Peyer's patch (tissue), 4 donors: ENCODE data around the gene CHRNA5. TPM values are rescaled to one million over a fixed set of nuclear protein-coding genes. Genes with fewer than 3 reads are reported as not detected.

Experiments
- DNase-seq, 3 donors: peaks; one replicate each; pipeline ENCODE4 v3.0.0-alpha.2; 2017 to 2019
- H3K27ac ChIP-seq, 4 donors: fragments of 200-600 bp; sonication (generic); one replicate each; pipeline ENCODE4 v1.5.1; 2016 to 2019
- H3K27me3 ChIP-seq, 2 donors: fragments of 200-600 bp; sonication (generic); one replicate each; pipeline ENCODE4 v1.5.1; 2019
- H3K36me3 ChIP-seq, 3 donors: fragments of 200-600 bp; sonication (generic); one replicate each; pipeline ENCODE4 v1.5.1; 2016 to 2019
- H3K4me1 ChIP-seq, 4 donors: fragments of 200-600 bp; sonication (generic); one replicate each; pipeline ENCODE4 v1.5.1; 2016 to 2019
- H3K4me3 ChIP-seq, 4 donors: fragments of 200-600 bp; sonication (generic); 1 replicate in 3 of 4; 2 replicates in 1 of 4; pipeline ENCODE4 v1.5.1; 2016 to 2019; ENCODE audit warnings: mild to moderate bottlenecking in 1 of 4
- H3K9me3 ChIP-seq, 4 donors: fragments of 200-600 bp; sonication (generic); one replicate each; pipeline ENCODE4 v1.5.1; 2016 to 2019; ENCODE audit warnings: mild to moderate bottlenecking in 1 of 4
- POLR2A ChIP-seq, 2 donors: fragments of 450-650 bp; IDR thresholded peaks; one replicate each; pipeline ENCODE4 v1.5.1; 2017; ENCODE audit warnings: antibody characterized with exemption in 2 of 2, mild to moderate bottlenecking in 2 of 2, moderate library complexity in 2 of 2
- total RNA-seq, 4 donors: library from RNA; depleted of rRNA; stranded (reverse); fragments of >200 nt; gene quantifications; one replicate each; pipeline ENCODE4 v1.1.0, GENCODE V29; 2016
- TF ChIP-seq, protein P1 (sequence below), 6 experiments: fragments of 450-650 bp in 4 of 6; fragments of 200-600 bp in 2 of 6; sonication (generic) in 1 of 6; IDR thresholded peaks; one replicate each; pipeline ENCODE4 v1.5.1; 2017 to 2019; ENCODE audit warnings: antibody characterized with exemption in 6 of 6, mild to moderate bottlenecking in 3 of 6, moderate library complexity in 1 of 6

The CHRNA5 gene
- total RNA-seq, 4 donors from 2014 or later, result 0.38 to 1.7 (median 0.87) TPM

DNA sequence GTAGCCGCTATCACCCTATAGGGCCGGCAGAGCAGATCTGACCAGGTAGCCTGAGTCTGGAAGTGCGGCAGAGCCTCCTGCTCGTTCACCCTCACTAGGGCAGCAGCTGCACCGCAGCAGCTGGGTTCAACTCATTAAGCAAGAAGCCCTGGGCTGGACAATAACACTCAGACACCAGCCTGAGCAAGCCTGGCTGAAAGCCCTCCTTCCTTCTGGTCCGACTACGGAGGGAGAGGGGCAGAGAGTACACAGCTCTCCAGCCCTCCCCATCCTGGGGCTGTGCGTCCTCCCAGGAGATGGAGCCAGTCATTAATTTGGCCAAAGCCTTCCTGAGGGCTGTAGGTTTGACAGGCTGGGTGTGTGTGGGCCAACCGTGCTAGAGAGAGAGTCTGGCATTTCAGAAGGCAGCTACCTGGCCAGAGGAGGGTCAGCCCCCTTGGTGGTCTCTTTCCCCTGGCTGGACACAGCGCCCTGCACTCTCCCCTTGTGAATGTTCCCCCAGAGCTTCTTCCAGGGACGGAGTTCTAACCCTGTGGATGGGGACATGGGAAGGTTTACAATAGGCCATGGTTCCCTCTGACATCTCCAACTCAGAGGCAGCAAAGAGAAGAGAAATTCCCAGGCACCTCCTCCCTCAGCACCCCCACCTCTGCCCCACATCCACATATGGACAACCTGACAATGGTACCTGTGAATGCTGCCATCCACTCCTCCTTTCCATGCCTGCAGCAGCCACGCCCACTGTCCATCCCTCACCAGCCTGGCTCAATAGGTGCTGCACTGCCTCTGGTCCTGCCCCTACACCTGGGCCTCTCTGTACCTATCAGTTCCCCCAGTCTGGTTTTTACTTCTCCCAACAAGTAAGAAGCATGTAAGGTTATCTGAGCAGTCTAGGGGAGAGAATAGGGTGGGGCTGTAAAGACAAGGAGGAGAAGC lies 69.2 kb downstream of the CHRNA5 start:
- H3K4me3 ChIP-seq, result no peak overlapping the region
- no peak for DNase-seq
- no peaks in the 10 kb centered on the region for H3K36me3 ChIP-seq
- H3K4me1 ChIP-seq, result no peaks in the 10 kb centered on the region
- no peaks in the 10 kb centered on the region for H3K9me3 ChIP-seq
- no peak overlapping the region for H3K27ac ChIP-seq
- no peaks in the 10 kb centered on the region for H3K27me3 ChIP-seq
- TF ChIP-seq, protein P1, sequence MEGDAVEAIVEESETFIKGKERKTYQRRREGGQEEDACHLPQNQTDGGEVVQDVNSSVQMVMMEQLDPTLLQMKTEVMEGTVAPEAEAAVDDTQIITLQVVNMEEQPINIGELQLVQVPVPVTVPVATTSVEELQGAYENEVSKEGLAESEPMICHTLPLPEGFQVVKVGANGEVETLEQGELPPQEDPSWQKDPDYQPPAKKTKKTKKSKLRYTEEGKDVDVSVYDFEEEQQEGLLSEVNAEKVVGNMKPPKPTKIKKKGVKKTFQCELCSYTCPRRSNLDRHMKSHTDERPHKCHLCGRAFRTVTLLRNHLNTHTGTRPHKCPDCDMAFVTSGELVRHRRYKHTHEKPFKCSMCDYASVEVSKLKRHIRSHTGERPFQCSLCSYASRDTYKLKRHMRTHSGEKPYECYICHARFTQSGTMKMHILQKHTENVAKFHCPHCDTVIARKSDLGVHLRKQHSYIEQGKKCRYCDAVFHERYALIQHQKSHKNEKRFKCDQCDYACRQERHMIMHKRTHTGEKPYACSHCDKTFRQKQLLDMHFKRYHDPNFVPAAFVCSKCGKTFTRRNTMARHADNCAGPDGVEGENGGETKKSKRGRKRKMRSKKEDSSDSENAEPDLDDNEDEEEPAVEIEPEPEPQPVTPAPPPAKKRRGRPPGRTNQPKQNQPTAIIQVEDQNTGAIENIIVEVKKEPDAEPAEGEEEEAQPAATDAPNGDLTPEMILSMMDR (IDR thresholded peaks at IDR 0.05), result no peak

DNA sequence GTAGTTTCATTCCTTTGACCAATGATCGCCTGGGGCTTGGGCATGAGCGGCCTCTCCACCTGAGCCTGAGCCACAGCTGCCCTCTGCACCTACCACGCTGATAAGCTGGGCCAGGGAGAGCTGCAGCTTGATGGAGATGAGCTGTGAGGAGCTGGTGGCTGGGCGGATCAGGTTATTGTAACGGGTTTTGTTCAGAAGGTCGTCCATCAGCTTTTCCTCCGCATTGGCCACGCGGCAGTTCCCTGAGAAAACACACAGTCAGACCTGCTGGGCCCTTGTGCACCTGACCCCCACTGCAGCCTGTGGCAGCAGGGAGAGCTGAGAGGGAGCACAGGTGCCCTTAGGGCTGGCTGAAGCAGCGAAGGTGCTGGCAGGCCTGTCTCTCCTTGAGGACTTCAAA lies 70.0 kb downstream of the CHRNA5 start:
- peaks cover 0 to under 1% (median 0%) of the 10 kb centered on the region in 4 donors for H3K4me1 ChIP-seq
- no peaks in the 10 kb centered on the region for H3K27me3 ChIP-seq
- no peak for TF ChIP-seq POLR2A (IDR thresholded peaks at IDR 0.05)
- TF ChIP-seq, protein P1 (IDR thresholded peaks at IDR 0.05), result no peak
- no peaks in the 10 kb centered on the region for H3K9me3 ChIP-seq
- no peak overlapping the region for H3K27ac ChIP-seq
- H3K4me3 ChIP-seq, result no peak overlapping the region
- H3K36me3 ChIP-seq, result no peaks in the 10 kb centered on the region
- DNase-seq, result no peak

DNA sequence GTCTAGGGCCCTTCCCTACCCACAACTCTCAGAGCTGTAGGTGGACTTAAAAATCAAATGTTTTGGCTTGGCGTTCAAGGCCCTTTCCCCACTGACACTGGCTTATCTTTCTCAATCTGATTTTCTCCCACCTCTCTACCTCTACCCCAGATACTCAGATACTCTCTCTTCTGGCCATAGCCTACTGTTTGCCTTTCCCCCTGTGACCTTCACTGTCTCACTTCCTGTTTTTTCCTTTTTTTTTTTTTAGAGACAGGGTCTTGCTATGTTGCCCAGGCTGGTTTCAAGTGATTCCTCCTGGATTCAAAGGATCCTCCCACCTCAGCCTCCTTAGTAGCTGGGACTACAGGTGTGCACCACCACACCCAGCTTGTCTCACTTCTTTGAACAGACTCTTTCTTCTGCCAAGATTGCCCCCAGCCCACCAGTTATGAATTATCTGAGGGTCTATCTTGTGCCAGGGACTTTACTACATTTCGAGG lies 71.1 kb downstream of the CHRNA5 start:
- no peak for DNase-seq
- Histone ChIP-seq H3K4me1 (peaks cover 0 to 11% (median 2%) of the 10 kb centered on the region in 4 donors), H3K27me3 (peaks cover 0 to 4% of the 10 kb centered on the region in 2 donors), H3K9me3 (no peaks in the 10 kb centered on the region), H3K36me3 (no peaks in the 10 kb centered on the region), H3K4me3 (no peak overlapping the region), H3K27ac (no peak overlapping the region)
- TF ChIP-seq, protein P1 (IDR thresholded peaks at IDR 0.05), result no peak
- TF ChIP-seq POLR2A (IDR thresholded peaks at IDR 0.05), result no peak

DNA sequence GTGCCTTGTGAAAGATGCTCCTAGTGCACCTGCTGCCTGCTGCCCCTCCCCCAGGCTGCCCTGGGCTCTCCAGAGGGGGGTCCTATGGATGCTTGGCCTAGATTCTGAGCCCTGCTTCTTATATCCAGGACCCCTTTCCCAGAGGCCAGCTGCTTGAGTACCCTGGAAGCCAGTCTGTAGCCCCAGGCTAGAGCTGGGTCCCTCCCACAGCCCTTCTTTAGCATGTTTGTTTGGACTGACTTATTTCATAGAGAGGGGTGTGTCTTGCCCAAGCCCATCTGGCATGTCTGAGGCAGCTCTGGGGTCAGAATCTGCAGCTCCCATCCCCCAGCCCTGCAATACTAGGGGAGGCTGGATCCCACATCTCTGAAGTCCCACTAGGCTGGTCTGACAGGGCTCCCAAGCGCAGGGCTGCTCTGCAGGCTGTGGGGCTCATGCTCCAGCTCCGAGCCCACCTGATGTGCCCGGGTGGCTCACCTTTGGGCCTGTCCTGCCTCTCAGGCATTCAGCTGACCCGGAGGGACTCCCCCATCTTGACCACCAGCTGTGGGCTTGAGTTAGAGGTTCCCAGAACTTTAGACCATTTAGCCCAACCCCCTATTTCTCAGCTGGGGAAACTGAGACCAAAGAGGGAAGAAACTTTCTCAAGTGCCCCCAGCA lies 72.6 kb downstream of the CHRNA5 start:
- Histone ChIP-seq H3K9me3 (no peaks in the 10 kb centered on the region), H3K4me1 (peaks cover 0 to 13% (median 2%) of the 10 kb centered on the region in 4 donors), H3K36me3 (no peaks in the 10 kb centered on the region), H3K27ac (no peak overlapping the region), H3K27me3 (peaks cover 0 to 6% of the 10 kb centered on the region in 2 donors), H3K4me3 (no peak overlapping the region)
- TF ChIP-seq, protein P1 (IDR thresholded peaks at IDR 0.05), result no peak
- TF ChIP-seq POLR2A (IDR thresholded peaks at IDR 0.05), result no peak
- no peak for DNase-seq

DNA sequence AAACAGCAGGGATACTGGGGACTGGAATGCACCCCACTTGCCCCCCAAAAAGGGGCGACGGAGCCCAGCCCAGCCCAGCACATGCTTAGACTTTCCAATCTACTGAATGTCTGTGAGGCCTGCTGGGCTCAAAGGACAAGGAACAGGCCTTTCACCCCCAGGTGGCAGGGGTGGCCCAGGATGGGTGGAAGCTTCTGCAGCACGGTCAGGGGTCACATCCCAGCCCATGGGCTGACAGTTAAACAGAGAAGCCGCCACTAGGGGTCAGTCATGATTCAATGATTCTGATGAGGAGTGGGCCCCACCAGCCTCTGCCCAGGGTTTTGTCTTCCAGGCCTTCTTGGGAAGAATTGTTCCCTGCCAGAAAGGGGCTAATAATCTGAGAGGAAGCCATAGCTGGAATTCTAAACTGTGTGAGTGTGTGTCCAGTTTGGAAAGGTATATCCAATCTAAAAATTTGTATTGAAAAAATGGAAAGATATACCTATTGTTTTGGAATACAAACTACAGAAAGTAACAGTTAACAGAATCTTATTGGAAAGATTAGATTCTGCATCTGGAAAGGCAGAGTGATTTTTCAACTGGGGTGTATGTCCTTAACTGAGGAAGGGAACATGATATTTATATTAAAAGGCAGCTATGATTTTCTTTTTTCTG lies 73.5 kb downstream of the CHRNA5 start:
- Histone ChIP-seq H3K36me3 (no peaks in the 10 kb centered on the region), H3K9me3 (no peaks in the 10 kb centered on the region), H3K27ac (no peak overlapping the region), H3K4me3 (no peak overlapping the region), H3K4me1 (peaks cover 0 to 13% (median 2%) of the 10 kb centered on the region in 4 donors), H3K27me3 (peaks cover 0 to 6% of the 10 kb centered on the region in 2 donors)
- no peak for TF ChIP-seq POLR2A (IDR thresholded peaks at IDR 0.05)
- TF ChIP-seq, protein P1 (IDR thresholded peaks at IDR 0.05), result peak in 4 of 6 experiments; percentile 46 to 50 (median 46)
- DNase-seq, result peak in 2 of 3 donors; percentile 58 to 71
